ENCODE measurements around the gene MTHFD1L.

- TF ChIP-seq CTCF (IDR thresholded peaks at IDR 0.05) (no peak), POLR2A (IDR thresholded peaks at IDR 0.05) (no peak)
Measured at GRCh38 chr6:150899231-150899630, 33.7 kb downstream of the MTHFD1L start.
